GM13977 (cell line): ENCODE data around the gene GMPR2.

Source experiments
- DNase-seq: peaks from one replicate; pipeline ENCODE4 v3.0.0; 2012; ENCODE audit warnings: low spot score
- in situ Hi-C: fragments of 300-500 bp; cut with MboI; formaldehyde crosslinking; loops from one replicate; pipeline ENCODE4 v1.12.0; 2022; ENCODE audit warnings: low sequenced_read_pairs, low pct_unique_long_range_greater_than_20kb, mixed read lengths, inconsistent platforms; ENCODE audit not compliant: unreplicated experiment
- TF ChIP-seq, protein P1 (sequence below): IDR thresholded peaks from 2 replicates; pipeline ENCODE4 v1.5.1; 2012; ENCODE audit warnings: mild to moderate bottlenecking, control low read depth; ENCODE audit not compliant: insufficient read depth; ENCODE audit errors: extremely low read depth, missing control alignments

GMPR2 gene

DNA sequence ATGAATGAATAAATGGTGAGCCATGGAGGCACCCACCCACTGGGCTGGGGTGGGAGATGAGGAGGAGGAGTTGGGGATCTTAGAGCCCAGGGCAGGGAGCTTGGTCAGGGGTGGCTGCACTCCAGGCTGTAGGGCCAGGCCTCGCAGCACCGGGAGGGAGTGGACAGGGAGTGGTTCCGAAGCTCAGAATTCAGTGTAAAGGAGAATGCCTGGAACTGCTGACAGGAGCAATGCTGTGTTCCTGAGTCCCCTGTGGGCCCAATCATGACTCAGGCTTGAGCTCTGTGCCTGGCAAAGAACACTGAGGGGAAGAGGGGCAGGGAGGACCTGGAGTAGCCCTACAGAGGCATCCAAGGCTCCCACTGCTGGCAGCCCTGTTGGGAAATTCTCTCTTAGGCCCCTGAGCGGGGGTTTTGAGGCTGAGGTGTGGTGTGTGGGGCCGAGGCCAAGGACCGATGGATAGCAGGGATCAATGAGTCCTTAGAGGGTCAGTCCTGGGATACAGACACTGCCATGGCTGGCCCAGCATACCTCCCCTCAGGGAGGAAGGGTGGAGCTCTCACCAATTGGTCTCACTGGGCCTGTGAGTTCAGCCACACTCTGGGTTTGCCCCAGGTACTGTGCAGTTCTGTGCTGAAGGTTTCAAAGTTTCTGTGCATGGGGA is 48.2 kb downstream of the GMPR2 start:
- TF ChIP-seq, protein P1, sequence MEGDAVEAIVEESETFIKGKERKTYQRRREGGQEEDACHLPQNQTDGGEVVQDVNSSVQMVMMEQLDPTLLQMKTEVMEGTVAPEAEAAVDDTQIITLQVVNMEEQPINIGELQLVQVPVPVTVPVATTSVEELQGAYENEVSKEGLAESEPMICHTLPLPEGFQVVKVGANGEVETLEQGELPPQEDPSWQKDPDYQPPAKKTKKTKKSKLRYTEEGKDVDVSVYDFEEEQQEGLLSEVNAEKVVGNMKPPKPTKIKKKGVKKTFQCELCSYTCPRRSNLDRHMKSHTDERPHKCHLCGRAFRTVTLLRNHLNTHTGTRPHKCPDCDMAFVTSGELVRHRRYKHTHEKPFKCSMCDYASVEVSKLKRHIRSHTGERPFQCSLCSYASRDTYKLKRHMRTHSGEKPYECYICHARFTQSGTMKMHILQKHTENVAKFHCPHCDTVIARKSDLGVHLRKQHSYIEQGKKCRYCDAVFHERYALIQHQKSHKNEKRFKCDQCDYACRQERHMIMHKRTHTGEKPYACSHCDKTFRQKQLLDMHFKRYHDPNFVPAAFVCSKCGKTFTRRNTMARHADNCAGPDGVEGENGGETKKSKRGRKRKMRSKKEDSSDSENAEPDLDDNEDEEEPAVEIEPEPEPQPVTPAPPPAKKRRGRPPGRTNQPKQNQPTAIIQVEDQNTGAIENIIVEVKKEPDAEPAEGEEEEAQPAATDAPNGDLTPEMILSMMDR, result no peak
- in situ Hi-C loops, result no loop called here
- no peak for DNase-seq

GRCh38 chr14:24281636-24282035 is 48.9 kb downstream of the GMPR2 start:
- TF ChIP-seq, protein P1, result no peak
- in situ Hi-C loops, result no loop called here
- no peak for DNase-seq

DNA sequence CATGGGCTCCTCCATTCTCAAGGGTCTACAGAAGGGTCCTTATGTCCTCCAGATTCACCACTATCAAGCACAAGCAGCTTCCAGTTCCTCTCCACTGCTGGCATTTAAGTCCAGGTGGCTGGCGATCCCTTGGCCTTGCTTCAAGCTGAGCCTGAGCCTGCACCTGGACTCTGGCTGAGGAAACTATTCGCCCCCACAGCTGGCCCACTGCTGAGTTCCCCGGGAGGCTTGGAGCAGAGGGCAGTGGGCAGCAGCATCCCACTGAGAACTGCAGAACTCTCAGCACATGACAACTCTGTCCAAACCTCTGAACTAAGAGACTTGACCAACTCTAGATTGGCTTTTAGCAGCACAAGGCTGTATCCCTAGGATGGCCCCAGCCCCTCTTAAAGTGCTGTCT is 50.0 kb downstream of the GMPR2 start:
- no peak for DNase-seq
- in situ Hi-C loops, result no loop called here
- TF ChIP-seq, protein P1, result no peak

- TF ChIP-seq, protein P1, result no peak
- DNase-seq, result no peak
- in situ Hi-C loops, result no loop called here
Observed at GRCh38 chr14:24283796-24284460, 51.2 kb downstream of the GMPR2 start.

DNA sequence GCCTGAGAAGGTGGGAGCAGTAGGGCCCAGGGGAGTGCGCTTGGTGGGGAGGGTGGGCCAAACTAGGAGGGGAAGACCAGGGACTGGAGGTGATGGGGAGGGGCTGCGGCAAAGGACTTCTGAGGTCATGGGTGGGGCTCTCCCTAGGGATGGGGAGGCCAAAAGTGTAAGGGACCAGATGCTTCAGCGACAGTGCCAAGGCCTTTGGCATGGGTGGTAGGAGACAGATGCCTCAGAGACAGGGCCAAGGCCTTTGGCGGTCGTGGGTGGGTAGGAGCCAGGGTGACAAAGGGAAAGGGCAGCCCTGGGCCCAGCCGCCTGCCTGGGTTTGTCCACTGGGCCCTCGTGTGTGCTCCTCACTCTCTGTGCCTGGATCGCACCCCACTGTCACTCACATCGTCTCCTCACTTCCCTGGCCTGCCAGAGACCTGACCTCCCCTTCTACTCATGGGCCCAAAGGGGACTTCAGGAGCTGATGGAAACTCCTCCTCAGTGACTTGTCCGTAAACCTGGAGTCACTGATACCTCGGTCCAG is 51.8 kb downstream of the GMPR2 start:
- DNase-seq, result no peak
- TF ChIP-seq, protein P1, result no peak
- in situ Hi-C loops, result no loop called here

DNA sequence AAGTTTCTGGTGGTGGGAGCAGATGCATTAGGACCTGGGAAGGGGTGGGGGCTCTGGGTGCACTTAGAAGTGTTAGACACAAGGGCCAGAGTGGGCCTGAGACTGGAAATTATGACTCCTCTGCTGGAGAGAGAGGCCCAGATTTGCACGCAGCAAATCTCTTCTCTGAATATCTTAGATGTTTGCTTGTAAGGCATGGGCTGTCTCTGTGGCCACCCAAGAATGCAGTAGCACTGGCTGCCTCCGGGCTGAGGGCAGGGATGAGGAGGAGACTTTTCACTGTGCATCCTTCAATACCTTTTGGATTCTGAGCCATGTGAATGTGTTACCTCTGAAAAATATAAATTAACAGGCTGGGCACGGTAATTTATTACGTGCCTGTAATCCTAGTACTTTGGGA is 52.6 kb downstream of the GMPR2 start:
- DNase-seq, result no peak
- TF ChIP-seq, protein P1, result no peak
- in situ Hi-C loops, result no loop called here
